Activated naive CD4-positive, alpha-beta T cell treated with anti-CD3 and anti-CD28 coated beads for 36 hours (primary cell): ENCODE measurements around the gene KRTAP4-3. TPM values are rescaled to one million over a fixed set of nuclear protein-coding genes. Genes with fewer than 3 reads are reported as not detected.
"Not testable (repeated sequence)": the region's sequence is repeated elsewhere in the genome, so short reads cannot be mapped to it uniquely, and the experiment has no call there.

Experiments
- CTCF ChIA-PET: fragments of 350-600 bp; sonication (Branson Sonifier 250); formaldehyde crosslinking; loops from one replicate; lab custom pipeline; 2021; ENCODE audit warnings: antibody characterized with exemption; lab: Charles Lee
- DNase-seq: peaks from one replicate; pipeline ENCODE4 v3.0.0-alpha.2; 2020
- H3K27ac Mint-ChIP-seq: one replicate; pipeline ENCODE4 v1.8.0; 2021; ENCODE audit warnings: mild to moderate bottlenecking, mixed read lengths
- H3K27me3 Mint-ChIP-seq: one replicate; pipeline ENCODE4 v1.8.0; 2021; ENCODE audit warnings: low read depth, mixed read lengths
- H3K36me3 Mint-ChIP-seq: one replicate; pipeline ENCODE4 v1.8.0; 2021; ENCODE audit warnings: low read depth, mixed read lengths
- H3K4me1 Mint-ChIP-seq: one replicate; pipeline ENCODE4 v1.8.0; 2021; ENCODE audit warnings: low read depth, mixed read lengths
- H3K4me3 Mint-ChIP-seq: one replicate; pipeline ENCODE4 v1.8.0; 2021; ENCODE audit warnings: mild to moderate bottlenecking, moderate library complexity, mixed read lengths
- H3K9me3 Mint-ChIP-seq: one replicate; pipeline ENCODE4 v1.8.0; 2021; ENCODE audit warnings: mixed read lengths
- intact Hi-C: fragments of 100-400 bp; cut with micrococcal nuclease; formaldehyde crosslinking; loops from one replicate; pipeline ENCODE4 v1.15.1; 2023
- total RNA-seq, 2 experiments: library from RNA; stranded (reverse); gene quantifications; one replicate each; pipeline ENCODE4 v1.2.3, GENCODE V29; 2021

KRTAP4-3 gene
- total RNA-seq, 2 experiments from 2014 or later, result not detected

GRCh38 chr17:41178843-41179616 is 11.0 kb upstream of the KRTAP4-3 start:
- H3K4me1 Mint-ChIP-seq, result no peaks in the 10 kb centered on the region
- intact Hi-C loops, result no loop called here
- no peaks in the 10 kb centered on the region for H3K9me3 Mint-ChIP-seq
- H3K4me3 Mint-ChIP-seq, result no peak overlapping the region
- no peaks in the 10 kb centered on the region for H3K27me3 Mint-ChIP-seq
- CTCF ChIA-PET, result interaction anchor here (0.6 kb wide), 1 partner anchor 107 kb away, joined by 3 read pairs; no protein-coding TSS in a partner anchor
- no peak overlapping the region for H3K27ac Mint-ChIP-seq
- no peaks in the 10 kb centered on the region for H3K36me3 Mint-ChIP-seq
- no peak for DNase-seq

DNA sequence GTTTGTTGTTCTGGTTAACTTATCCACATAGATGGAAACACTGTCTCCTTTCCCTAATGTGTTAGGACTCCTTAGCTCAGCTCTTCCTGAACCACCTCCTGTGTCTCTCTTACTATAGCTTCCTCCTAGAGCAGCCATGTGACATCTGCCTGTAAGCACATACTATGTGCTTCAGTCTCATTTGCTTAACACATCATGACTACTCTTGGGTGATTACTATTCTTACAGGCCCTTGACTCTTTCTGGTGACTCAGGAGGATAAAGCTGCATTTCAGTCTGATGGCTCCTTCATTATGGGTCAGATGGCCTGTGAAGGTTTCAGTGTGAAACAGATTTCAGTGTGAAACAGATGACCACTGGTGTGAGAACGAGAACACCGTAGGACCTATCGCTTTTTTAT is 10.3 kb upstream of the KRTAP4-3 start:
- intact Hi-C loops, result no loop called here
- Mint-ChIP-seq H3K27ac (no peak overlapping the region), H3K4me3 (no peak overlapping the region), H3K9me3 (no peaks in the 10 kb centered on the region), H3K36me3 (no peaks in the 10 kb centered on the region), H3K4me1 (no peaks in the 10 kb centered on the region), H3K27me3 (no peaks in the 10 kb centered on the region)
- CTCF ChIA-PET, result interaction anchor here (0.6 kb wide), 1 partner anchor 108 kb away, joined by 3 read pairs; no protein-coding TSS in a partner anchor
- DNase-seq, result no peak

- Mint-ChIP-seq H3K27me3 (no peaks in the 10 kb centered on the region), H3K4me3 (no peak within 1 kb of the TSS), H3K4me1 (no peaks in the 10 kb centered on the region), H3K27ac (no peak within 1 kb of the TSS), H3K9me3 (no peaks in the 10 kb centered on the region), H3K36me3 (no peaks in the 10 kb centered on the region)
- CTCF ChIA-PET, result no interaction called here
- intact Hi-C loops, result no loop called here
- no peak for DNase-seq
These were observed 9.8 kb upstream of the KRTAP4-3 start, which contains the start of gene KRTAP4-2 for GRCh38 chr17:41177727-41178271. KRTAP4-2 (minus strand) TSS chr17:41178221; CDS start chr17:41178164, 57 bp downstream.

DNA sequence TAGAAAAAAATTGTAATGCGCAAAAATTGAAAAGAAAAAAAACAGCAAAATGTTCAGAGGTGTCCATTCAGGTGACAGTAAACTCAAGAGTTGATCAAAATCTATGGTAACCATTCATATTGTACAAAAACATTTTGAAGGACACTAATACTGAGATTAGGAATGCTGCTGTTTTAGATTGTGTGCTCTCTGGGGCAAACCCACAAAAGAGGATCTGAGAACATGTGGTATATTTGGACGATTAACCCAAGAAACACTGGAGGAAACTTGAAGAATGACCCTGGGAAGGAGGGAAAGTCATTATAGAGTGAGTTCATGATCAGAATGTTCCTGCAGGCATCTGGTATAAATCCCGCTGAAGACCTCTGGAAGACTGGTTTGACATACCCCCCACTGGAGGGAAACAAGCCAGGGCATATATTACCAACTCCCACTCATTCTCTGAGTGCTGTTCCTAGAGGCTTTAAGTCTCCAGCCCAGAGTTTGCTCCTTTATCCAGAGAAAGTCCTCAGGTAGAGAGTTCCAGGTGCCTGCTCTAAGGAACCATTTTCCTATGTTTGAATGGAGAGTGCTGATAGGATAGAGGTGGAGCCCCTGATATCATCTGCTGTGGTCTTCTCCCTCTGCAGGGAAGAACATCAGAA is 8.8 kb upstream of the KRTAP4-3 start:
- no peaks in the 10 kb centered on the region for H3K9me3 Mint-ChIP-seq
- DNase-seq, result no peak
- intact Hi-C loops, result no loop called here

GRCh38 chr17:41171886-41172285 is 3.9 kb upstream of the KRTAP4-3 start:
- CTCF ChIA-PET, result no interaction called here
- H3K4me3 Mint-ChIP-seq, result no peak overlapping the region
- H3K36me3 Mint-ChIP-seq, result no peaks in the 10 kb centered on the region
- H3K27me3 Mint-ChIP-seq, result no peaks in the 10 kb centered on the region
- H3K27ac Mint-ChIP-seq, result no peak overlapping the region
- H3K9me3 Mint-ChIP-seq, result no peaks in the 10 kb centered on the region
- DNase-seq, result no peak
- intact Hi-C loops, result no loop called here
- no peaks in the 10 kb centered on the region for H3K4me1 Mint-ChIP-seq

More for the DNA sequence above, 8.8 kb upstream of the KRTAP4-3 start:
- Mint-ChIP-seq H3K27me3 (no peaks in the 10 kb centered on the region), H3K4me1 (no peaks in the 10 kb centered on the region), H3K27ac (no peak overlapping the region), H3K36me3 (no peaks in the 10 kb centered on the region), H3K4me3 (no peak overlapping the region)
- CTCF ChIA-PET, result no interaction called here

GRCh38 chr17:41167561-41167960 is 460 bp downstream of the KRTAP4-3 start:
- CTCF ChIA-PET, result no interaction called here

DNA sequence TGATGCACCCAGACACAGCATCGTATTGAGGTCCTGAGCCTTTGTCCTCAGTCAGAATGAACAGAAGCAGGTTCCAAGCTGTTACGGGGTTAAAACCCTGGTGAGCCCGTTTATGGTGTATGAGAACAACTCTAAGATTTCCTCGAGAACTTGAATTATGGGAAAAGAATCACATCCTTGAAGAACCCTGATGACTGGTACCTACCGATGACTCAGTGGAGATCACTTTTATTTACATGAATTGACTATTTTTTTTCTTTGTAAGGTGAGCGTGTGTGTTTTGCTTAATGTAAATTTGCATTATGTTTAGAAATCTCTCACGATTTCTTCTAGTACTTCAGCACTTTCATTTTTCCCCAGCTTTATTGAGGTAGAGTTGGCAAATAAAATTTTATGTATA is 4.2 kb downstream of the KRTAP4-3 start:
- no peak overlapping the region for H3K4me3 Mint-ChIP-seq
- CTCF ChIA-PET, result no interaction called here
- H3K27ac Mint-ChIP-seq, result no peak overlapping the region
- H3K4me1 Mint-ChIP-seq, result no peaks in the 10 kb centered on the region
- H3K27me3 Mint-ChIP-seq, result no peaks in the 10 kb centered on the region
- DNase-seq, result no peak
- intact Hi-C loops, result no loop called here
- H3K9me3 Mint-ChIP-seq, result no peaks in the 10 kb centered on the region
- no peaks in the 10 kb centered on the region for H3K36me3 Mint-ChIP-seq

More at GRCh38 chr17:41167561-41167960, 460 bp downstream of the KRTAP4-3 start:
- intact Hi-C loops, result no loop called here
- Mint-ChIP-seq H3K36me3 (no peaks in the 10 kb centered on the region), H3K9me3 (no peaks in the 10 kb centered on the region), H3K27me3 (no peaks in the 10 kb centered on the region), H3K4me3 (no peak overlapping the region), H3K4me1 (no peaks in the 10 kb centered on the region), H3K27ac (no peak overlapping the region)
- DNase-seq, result no peak

GRCh38 chr17:41160648-41161047 is 7.4 kb downstream of the KRTAP4-3 start, which contains the start of gene KRTAP4-4:
KRTAP4-4 (minus strand) TSS chr17:41160748; CDS start chr17:41160691, 57 bp downstream.
- Mint-ChIP-seq H3K36me3 (no peaks in the 10 kb centered on the region), H3K27me3 (peaks cover 1% of the 10 kb centered on the region), H3K4me1 (no peaks in the 10 kb centered on the region), H3K27ac (no peak within 1 kb of the TSS), H3K9me3 (no peaks in the 10 kb centered on the region), H3K4me3 (no peak within 1 kb of the TSS)
- CTCF ChIA-PET, result interaction anchor here (0.5 to 0.7 kb wide), 3 partner anchors 211 to 336 kb away, joined by 4 to 5 read pairs (median 4); no protein-coding TSS in a partner anchor
- intact Hi-C loops, result no loop called here
- no peak for DNase-seq

GRCh38 chr17:41160190-41160589 is 7.8 kb downstream of the KRTAP4-3 start:
- H3K4me3 Mint-ChIP-seq, H3K27ac Mint-ChIP-seq, DNase-seq, H3K9me3 Mint-ChIP-seq, intact Hi-C loops, H3K27me3 Mint-ChIP-seq, H3K4me1 Mint-ChIP-seq, H3K36me3 Mint-ChIP-seq: not testable (repeated sequence)
- CTCF ChIA-PET, result interaction anchor here (0.6 to 0.7 kb wide), 2 partner anchors 211 to 337 kb away, joined by 4 read pairs; no protein-coding TSS in a partner anchor

GRCh38 chr17:41153856-41154255 is 14.2 kb downstream of the KRTAP4-3 start:
- CTCF ChIA-PET, result no interaction called here
- DNase-seq, result no peak
- Mint-ChIP-seq H3K27me3 (peaks cover 4% of the 10 kb centered on the region), H3K4me1 (no peaks in the 10 kb centered on the region), H3K4me3 (no peak overlapping the region), H3K36me3 (no peaks in the 10 kb centered on the region), H3K27ac (no peak overlapping the region), H3K9me3 (no peaks in the 10 kb centered on the region)
- intact Hi-C loops, result no loop called here

DNA sequence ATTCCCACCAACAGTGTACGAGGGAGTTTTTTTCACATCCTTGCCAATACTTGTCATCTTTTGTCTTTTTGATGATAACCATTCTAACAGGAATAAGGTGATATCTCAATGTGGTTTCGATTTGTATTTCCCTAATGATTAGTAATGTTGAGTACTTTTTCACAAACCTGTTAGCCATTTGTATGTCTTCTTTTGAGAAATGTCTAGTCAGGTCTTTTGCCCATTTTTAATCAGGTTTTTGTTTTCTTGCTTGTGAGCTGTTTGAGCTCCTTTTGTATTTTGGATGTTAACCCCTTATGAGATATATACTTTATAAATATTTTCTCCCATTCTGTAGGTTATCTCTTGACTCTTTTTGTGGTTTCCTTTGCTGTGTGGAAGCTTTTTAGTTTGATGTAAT is 16.5 kb downstream of the KRTAP4-3 start:
- no peaks in the 10 kb centered on the region for H3K4me1 Mint-ChIP-seq
- H3K27ac Mint-ChIP-seq, result no peak overlapping the region
- CTCF ChIA-PET, result no interaction called here
- no peak overlapping the region for H3K4me3 Mint-ChIP-seq
- H3K36me3 Mint-ChIP-seq, result no peaks in the 10 kb centered on the region
- no peak for DNase-seq
- peaks cover 4% of the 10 kb centered on the region for H3K27me3 Mint-ChIP-seq
- intact Hi-C loops, result no loop called here
- no peaks in the 10 kb centered on the region for H3K9me3 Mint-ChIP-seq

GRCh38 chr17:41150026-41150425 is 18.0 kb downstream of the KRTAP4-3 start:
- Mint-ChIP-seq H3K4me3 (no peak overlapping the region), H3K36me3 (no peaks in the 10 kb centered on the region), H3K27ac (no peak overlapping the region), H3K9me3 (no peaks in the 10 kb centered on the region), H3K4me1 (no peaks in the 10 kb centered on the region), H3K27me3 (peaks cover 2% of the 10 kb centered on the region)
- intact Hi-C loops, result no loop called here
- CTCF ChIA-PET, result interaction anchor here (1.1 kb wide), 1 partner anchor 25 kb away, joined by 3 read pairs; no protein-coding TSS in a partner anchor
- DNase-seq, result no peak
